GM20000 (cell line): ENCODE results near the gene RPL38.
A peak's percentile ranks its signal among the peaks of the same experiment; 100 is the strongest.

ENCODE experiments used
- DNase-seq: peaks from one replicate; pipeline ENCODE4 v3.0.0; 2012; ENCODE audit warnings: low spot score
- TF ChIP-seq, protein P1 (sequence below): IDR thresholded peaks from 2 replicates; pipeline ENCODE4 v1.5.1; 2012; ENCODE audit warnings: mild to moderate bottlenecking, control low read depth; ENCODE audit errors: extremely low read depth, missing control alignments

RPL38 gene

DNA sequence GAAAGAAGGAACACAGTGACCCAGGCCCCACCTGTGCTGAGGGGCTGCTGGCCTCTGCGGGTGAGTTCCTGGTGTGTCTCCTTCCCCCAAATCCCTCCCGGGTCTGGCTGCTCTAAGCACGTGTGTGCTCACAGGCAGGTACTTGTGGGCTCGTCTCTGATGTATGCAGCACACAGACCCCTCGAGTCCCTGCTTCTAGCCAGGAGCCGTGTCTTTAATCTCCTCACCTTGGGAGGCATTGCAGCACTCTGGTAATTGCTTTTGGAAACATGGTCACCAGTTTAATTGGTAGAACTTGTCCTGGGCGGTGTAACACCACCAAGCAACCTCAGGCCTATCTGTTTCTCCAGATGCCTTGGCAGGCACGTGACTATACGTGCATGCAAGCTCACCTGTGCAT, 8.8 kb upstream of the RPL38 start:
- TF ChIP-seq, protein P1, sequence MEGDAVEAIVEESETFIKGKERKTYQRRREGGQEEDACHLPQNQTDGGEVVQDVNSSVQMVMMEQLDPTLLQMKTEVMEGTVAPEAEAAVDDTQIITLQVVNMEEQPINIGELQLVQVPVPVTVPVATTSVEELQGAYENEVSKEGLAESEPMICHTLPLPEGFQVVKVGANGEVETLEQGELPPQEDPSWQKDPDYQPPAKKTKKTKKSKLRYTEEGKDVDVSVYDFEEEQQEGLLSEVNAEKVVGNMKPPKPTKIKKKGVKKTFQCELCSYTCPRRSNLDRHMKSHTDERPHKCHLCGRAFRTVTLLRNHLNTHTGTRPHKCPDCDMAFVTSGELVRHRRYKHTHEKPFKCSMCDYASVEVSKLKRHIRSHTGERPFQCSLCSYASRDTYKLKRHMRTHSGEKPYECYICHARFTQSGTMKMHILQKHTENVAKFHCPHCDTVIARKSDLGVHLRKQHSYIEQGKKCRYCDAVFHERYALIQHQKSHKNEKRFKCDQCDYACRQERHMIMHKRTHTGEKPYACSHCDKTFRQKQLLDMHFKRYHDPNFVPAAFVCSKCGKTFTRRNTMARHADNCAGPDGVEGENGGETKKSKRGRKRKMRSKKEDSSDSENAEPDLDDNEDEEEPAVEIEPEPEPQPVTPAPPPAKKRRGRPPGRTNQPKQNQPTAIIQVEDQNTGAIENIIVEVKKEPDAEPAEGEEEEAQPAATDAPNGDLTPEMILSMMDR = no peak
- no peak for DNase-seq

DNA sequence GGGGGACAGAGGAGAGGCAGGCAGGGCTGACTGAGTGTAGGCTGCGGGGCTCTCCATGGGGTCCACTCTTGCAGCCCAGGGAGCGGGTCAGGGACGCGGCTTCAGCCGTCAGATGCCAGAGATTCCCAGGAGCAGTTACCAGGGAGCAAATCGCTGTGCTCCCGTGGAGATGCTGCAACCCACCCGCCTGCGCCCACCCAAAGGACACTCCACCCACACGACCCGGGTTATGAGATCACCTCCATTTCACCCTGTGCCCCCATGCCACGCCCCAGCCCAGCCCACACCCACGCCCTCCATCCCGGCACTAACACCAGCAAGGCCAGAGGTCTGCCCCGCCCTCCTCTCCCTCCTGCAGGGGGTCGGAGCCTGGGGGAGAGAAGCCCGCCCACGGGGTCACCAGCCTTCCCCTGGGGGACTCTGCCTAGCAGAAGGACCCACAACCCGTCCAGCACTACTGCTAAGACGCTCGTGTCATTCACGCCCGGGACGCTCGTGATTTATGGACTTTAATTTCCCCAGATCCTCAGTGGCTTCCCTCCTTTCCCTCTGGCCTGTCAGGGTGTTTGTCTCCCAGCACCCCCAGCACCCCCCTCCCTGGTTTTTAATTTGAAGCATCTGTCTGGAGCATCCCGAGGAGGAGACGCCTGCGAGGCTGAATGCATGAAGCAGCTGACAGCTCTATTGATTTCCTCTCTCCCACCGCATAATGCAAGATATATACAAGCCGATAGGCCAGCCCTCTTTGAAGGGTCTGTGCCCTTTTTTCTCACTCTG, 6.7 kb upstream of the RPL38 start:
- no peak for DNase-seq
- TF ChIP-seq, protein P1 = no peak

DNA sequence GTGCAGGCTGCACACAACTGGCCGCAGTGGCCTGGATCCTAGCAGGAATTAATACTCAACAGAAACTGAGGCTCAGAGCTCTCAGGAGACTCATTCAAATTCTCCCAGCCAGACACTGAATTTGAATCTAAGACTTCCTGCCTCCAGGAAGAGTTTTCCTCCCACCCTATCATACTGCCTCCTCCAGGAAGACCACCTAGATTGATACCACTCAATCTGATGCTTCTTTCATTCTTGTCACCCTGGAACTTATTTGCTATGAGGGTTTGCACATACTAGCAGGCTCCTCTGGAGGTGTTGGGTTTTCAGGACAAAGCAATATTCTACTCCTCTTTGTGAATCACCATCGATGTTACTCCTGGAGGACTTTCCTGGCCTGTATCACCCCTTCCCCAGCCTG, 5.7 kb upstream of the RPL38 start:
- DNase-seq = no peak
- TF ChIP-seq, protein P1 = no peak

DNA sequence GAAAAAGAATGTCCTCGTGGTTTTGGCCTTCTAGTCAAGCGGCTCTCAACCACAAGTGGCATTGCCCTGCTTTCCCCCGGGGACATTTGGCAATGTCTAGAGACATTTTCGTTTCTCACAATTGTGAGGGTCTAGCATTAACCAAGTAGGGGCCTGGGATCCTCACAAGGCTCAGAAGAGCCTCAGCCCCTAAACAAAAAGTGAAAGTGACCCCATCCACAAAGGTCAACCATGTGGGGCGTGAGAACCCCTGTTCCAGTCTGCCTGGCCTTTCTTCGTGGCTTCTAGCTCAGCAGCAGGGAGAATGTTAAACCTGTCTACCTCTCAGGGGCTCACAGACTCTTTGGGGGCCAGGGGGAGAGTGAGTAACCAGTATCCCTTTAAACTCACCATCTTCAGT, 4.8 kb upstream of the RPL38 start:
- TF ChIP-seq, protein P1 = no peak
- peak; percentile 46 for DNase-seq

DNA sequence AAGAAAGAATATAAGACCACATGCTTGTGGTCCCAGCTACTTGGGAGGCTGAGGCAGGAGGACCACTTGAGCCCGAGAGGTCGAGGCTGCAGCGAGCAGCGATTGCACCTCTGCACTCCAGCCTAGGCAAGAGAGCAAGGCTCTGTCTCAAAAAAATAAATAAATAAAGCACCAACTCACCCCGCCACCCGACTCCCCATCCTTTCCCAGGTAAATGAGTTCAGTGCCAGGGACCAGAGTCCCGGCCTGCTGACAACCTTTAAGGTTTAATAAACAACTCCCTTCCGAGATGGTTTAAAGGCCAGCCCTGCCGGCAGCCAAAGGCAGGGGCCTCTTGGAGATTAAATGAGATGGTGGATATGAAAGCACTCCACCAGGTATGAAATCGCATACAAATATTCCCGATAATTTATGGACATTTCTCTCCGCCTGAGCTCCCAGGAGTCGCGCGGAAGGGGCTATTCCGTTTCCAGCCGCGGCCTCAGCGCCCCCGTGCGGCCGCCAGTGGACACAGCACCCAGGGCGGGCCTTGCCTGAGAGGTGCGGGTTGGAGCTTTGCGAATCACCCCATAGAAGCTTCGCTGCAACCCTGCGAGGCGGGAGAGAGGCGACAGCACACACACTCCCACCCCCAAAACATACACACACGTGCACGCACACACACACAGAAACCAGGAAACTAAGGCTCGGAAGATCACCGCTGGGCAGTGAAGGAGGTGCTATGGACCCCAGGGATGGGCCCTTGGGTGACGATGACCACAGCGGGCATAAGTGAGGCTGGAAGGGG, 4.0 kb upstream of the RPL38 start:
- TF ChIP-seq, protein P1 = peak; percentile 88
- peak; percentile 76 for DNase-seq

DNA sequence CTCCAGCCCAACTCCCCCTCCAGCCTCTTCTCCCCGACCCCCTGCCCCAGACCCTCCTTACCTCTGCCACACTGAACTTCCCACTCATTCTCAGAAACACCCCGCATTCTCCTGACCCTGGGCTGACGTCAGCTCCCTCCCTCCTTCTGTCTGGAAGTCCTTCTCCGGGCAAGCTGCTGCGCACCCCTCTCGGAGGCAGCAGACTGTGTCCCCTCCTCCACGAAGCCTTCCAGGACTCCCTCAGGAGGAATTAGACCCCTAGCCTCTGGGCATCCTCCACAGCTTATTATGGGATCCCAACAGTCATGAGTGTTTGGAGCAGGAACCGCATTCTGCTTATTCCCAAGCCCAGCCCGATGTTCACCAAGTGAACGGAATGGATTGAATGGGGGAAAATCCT, 3.4 kb upstream of the RPL38 start:
- TF ChIP-seq, protein P1 = no peak

DNA sequence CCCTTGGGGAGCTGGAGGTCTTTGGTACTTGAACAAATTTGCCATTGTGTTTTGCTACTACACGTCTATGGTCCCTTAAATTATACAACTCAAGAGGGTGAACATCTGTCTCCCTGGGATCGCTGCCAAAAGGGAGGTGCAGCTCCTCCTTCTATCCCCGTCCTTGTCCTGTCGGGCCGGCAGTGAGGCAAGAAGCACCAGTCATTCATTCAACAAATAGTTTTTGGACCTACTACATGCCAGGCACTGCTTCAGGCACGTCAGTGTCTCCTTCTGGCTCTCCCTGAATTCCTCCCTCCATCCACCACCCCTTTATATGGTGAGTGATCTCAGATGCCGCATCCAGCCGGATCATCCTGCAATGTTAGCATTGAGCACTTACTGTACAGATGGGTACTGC, 2.2 kb upstream of the RPL38 start:
- DNase-seq = no peak
- TF ChIP-seq, protein P1 = no peak

More for the DNA sequence above, 3.4 kb upstream of the RPL38 start:
- no peak for DNase-seq
